Stomach (tissue), 4 donors: ENCODE results near the gene CAPN15.

Experiments used
- EP300 ChIP-seq: sonication (generic); formaldehyde crosslinking; IDR thresholded peaks from one replicate; pipeline ENCODE4 v1.6.1; 2017; ENCODE audit warnings: antibody characterized with exemption
- POLR2A ChIP-seq, 4 donors: fragments of 450-650 bp; IDR thresholded peaks; one replicate each; pipeline ENCODE4 v1.6.1; 2016; ENCODE audit warnings: antibody characterized with exemption in 4 of 4, control low read depth in 2 of 4, mild to moderate bottlenecking in 1 of 4, moderate library complexity in 1 of 4

GRCh38 chr16:551210-551609 lies 23.7 kb downstream of the CAPN15 start:
- TF ChIP-seq POLR2A (IDR thresholded peaks at IDR 0.05) (no peak), EP300 (no peak)
